ENCODE data around the gene ADAM10.

- TF ChIP-seq YY1 (IDR thresholded peaks at IDR 0.05; ENCODE audit: insufficient read depth, insufficient read length) (no peak), ZNF274 (IDR thresholded peaks at IDR 0.05; ENCODE audit: low read depth, low read length) (no peak)
These were observed 160.5 kb downstream of the ADAM10 start for GRCh38 chr15:58589047-58589446.

Data from NT2/D1 (cell line).